ENCODE data around the gene NIPAL1. TPM values are rescaled to one million over a fixed set of nuclear protein-coding genes. Genes with fewer than 3 reads are reported as not detected.
"Not testable (repeated sequence)": the region's sequence is repeated elsewhere in the genome, so short reads cannot be mapped to it uniquely, and the experiment has no call there.

Gene NIPAL1
- total RNA-seq (1 to 10 TPM in 1 of 2 experiments, under 1 TPM in 1; 0.55 to 1.1 TPM), polyA plus RNA-seq (0.61 TPM)

DNA sequence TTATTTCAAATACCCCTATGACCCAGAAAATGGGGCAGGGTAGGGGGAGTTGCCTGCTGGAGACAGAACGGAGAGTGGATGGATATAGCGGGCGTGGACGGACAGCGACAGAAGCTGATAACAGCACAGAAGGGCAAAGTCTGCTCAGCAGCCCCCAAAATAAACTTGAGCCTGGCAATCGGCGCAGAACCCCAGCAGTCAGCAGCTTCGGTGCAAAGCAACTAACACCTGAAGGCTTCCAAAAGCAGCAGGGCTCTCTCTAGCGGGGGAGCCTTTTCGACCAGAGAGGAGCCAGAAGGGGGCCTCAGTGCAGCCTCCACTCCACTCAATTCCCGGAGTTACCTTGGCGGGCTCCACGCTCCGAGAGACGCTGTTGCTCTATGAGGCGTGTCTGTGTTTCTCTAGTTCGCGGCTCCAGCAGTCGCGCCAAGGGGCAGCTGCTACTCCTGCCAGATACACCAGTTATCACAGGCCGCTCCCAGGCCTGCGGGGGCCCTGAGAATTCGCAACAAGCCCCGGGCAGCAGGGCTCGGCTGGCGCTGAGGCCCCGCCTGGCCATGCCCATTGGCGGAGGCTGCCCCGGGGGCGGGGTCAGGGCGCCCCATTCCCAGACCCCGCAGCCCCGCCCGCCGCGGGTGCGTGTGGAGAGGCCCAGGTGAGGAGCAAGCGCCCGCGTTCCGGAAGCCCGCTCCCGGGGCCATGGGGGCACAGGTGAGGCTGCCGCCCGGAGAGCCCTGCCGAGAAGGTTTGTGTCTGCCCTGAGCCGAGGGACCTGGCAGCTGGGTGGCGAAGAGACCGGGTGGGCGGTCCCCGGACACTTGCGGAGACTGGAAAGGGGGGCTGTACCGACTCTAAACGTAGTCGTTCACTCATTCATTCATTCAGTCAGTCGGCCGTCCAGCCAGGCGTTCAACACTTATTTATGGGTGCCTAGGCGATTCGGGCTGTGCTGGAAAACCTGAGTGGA, at the start of gene NIPAL1, which contains the start of gene CNGA1:
Gene NIPAL1 (plus strand): TSS at position 632 of the 967 bp plus-strand sequence. CDS start 68 bp downstream, at position 700.
Gene CNGA1 (minus strand): TSS at position 541 of the 967 bp plus-strand sequence. CDS start 63,992 bp downstream, outside the sequence.
- POLR2A ChIA-PET = no interaction called here
- DNase-seq = peak; percentile 49 to 78 (median 71)
- CTCF ChIA-PET = interaction anchor here (1.2 kb wide), 1 partner anchor 70 kb away, joined by 3 read pairs; no protein-coding TSS in a partner anchor
- Histone ChIP-seq H3K4me3 (ENCODE audit: low read length) (peak within 1 kb of the TSS; percentile 45), H3K27me3 (ENCODE audit: insufficient read depth, low read length, poor library complexity, severe bottlenecking) (no peaks in the 10 kb centered on the region), H3K9me3 (ENCODE audit: low read length) (no peaks in the 10 kb centered on the region), H3K36me3 (ENCODE audit: insufficient read depth, low read length) (no peaks in the 10 kb centered on the region), H3K4me1 (ENCODE audit: insufficient read depth, low read length) (peaks cover 11% of the 10 kb centered on the region), H3K27ac (ENCODE audit: low read depth, low read length) (no peak within 1 kb of the TSS)
- Mint-ChIP-seq H3K4me3 (peak within 1 kb of the TSS; percentile 85 to 91 (median 87)), H3K4me1 (peaks cover 11 to 16% (median 12%) of the 10 kb centered on the region in 3 donors), H3K27me3 (peaks cover 6 to 24% of the 10 kb centered on the region in 2 donors), H3K36me3 (no peaks in the 10 kb centered on the region), H3K9me3 (no peaks in the 10 kb centered on the region), H3K27ac (peak within 1 kb of the TSS in 4 of 8 donors; percentile 30 to 48 (median 40))

DNA sequence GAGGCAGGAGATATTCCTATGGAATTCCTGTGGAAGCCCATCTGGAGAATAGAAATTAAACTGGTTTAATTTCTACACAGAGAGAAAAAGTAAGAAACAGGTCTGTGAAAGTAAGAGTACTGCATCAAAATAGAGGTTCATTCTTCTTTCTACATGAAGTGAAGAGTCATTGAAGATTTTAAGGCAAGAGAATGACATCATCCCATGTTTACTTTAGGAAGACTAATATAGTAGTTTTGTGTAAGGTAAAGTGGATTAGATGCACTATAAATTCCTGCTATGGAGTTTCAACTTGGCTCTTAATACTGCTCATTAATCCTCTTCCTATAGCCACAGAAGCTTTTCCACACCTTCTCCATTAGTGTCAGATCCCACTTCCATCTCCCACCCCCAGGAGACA, 47.7 kb upstream of the NIPAL1 start:
- H3K9me3 ChIP-seq (ENCODE audit: low read length) = no peaks in the 10 kb centered on the region
- no peaks in the 10 kb centered on the region for H3K36me3 ChIP-seq (ENCODE audit: insufficient read depth, low read length)
- Mint-ChIP-seq H3K36me3 (no peaks in the 10 kb centered on the region), H3K4me3 (no peak overlapping the region), H3K9me3 (no peaks in the 10 kb centered on the region), H3K4me1 (no peaks in the 10 kb centered on the region), H3K27me3 (peaks cover 3 to 24% of the 10 kb centered on the region in 2 donors), H3K27ac (no peak overlapping the region)
- ChIA-PET POLR2A (no interaction called here), CTCF (no interaction called here)
- DNase-seq = no peak
- H3K4me3 ChIP-seq (ENCODE audit: low read length) = no peak overlapping the region
- H3K4me1 ChIP-seq (ENCODE audit: insufficient read depth, low read length) = no peaks in the 10 kb centered on the region
- H3K27ac ChIP-seq (ENCODE audit: low read depth, low read length) = no peak overlapping the region
- no peaks in the 10 kb centered on the region for H3K27me3 ChIP-seq (ENCODE audit: insufficient read depth, low read length, poor library complexity, severe bottlenecking)

GRCh38 chr4:47972181-47972580, 44.4 kb upstream of the NIPAL1 start:
- H3K27me3 Mint-ChIP-seq = peaks cover 3 to 21% of the 10 kb centered on the region in 2 donors
- no peak overlapping the region for H3K27ac Mint-ChIP-seq
- H3K36me3 ChIP-seq (ENCODE audit: insufficient read depth, low read length) = no peaks in the 10 kb centered on the region
- no peak overlapping the region for H3K4me3 ChIP-seq (ENCODE audit: low read length)
- H3K27ac ChIP-seq (ENCODE audit: low read depth, low read length) = no peak overlapping the region
- no peaks in the 10 kb centered on the region for H3K4me1 ChIP-seq (ENCODE audit: insufficient read depth, low read length)
- no peaks in the 10 kb centered on the region for H3K36me3 Mint-ChIP-seq
- H3K4me3 Mint-ChIP-seq = no peak overlapping the region
- H3K4me1 Mint-ChIP-seq = no peaks in the 10 kb centered on the region
- ChIA-PET POLR2A (no interaction called here), CTCF (no interaction called here)
- no peaks in the 10 kb centered on the region for H3K9me3 ChIP-seq (ENCODE audit: low read length)
- no peak for DNase-seq
- no peaks in the 10 kb centered on the region for H3K9me3 Mint-ChIP-seq
- no peaks in the 10 kb centered on the region for H3K27me3 ChIP-seq (ENCODE audit: insufficient read depth, low read length, poor library complexity, severe bottlenecking)

DNA sequence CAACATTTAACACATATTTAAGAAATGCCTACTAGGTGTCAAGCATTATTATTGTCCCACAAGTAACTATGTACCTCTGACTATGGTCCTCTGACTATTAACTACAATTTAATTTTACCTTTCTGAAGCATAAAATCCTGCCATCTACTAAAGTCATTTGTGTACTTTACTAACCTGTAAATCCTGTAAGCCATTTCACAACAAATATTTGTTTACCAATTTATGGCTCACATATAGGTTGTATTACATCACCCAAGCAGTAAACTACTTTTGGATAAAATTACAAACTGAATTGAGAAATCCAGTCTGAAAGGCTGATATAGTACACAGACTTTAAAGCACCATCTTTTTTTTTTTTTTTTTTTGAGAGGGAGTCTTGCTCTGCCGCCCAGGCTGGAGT, 43.9 kb upstream of the NIPAL1 start:
- Histone ChIP-seq H3K36me3 (ENCODE audit: insufficient read depth, low read length) (no peaks in the 10 kb centered on the region), H3K9me3 (ENCODE audit: low read length) (no peaks in the 10 kb centered on the region), H3K27me3 (ENCODE audit: insufficient read depth, low read length, poor library complexity, severe bottlenecking) (no peaks in the 10 kb centered on the region), H3K4me1 (ENCODE audit: insufficient read depth, low read length) (no peaks in the 10 kb centered on the region), H3K4me3 (ENCODE audit: low read length) (no peak overlapping the region), H3K27ac (ENCODE audit: low read depth, low read length) (no peak overlapping the region)
- H3K4me1 Mint-ChIP-seq = no peaks in the 10 kb centered on the region
- CTCF ChIA-PET = no interaction called here
- no peak overlapping the region for H3K27ac Mint-ChIP-seq
- POLR2A ChIA-PET = no interaction called here
- no peaks in the 10 kb centered on the region for H3K9me3 Mint-ChIP-seq
- no peak overlapping the region for H3K4me3 Mint-ChIP-seq
- DNase-seq = no peak
- H3K27me3 Mint-ChIP-seq = peaks cover 3 to 21% of the 10 kb centered on the region in 2 donors
- H3K36me3 Mint-ChIP-seq = no peaks in the 10 kb centered on the region

DNA sequence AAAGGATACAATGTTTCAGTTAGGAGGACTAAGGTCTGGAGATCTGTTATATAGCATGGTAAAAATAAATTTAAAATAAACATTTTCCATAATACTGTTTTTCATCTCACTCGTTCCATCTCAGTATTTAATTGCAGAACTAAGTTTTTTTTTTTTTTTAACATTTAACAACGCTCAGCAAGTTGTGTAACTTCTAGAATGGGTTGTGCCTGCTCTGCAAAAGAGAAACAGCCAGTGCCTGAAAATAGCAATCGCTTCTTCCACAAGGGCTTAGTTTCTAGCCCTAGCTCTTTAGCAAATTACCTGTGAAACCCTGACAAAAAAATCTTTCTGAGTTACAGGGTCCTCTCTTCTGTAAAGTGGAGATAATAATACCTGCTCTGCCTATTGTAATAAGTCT, 42.0 kb upstream of the NIPAL1 start:
- Mint-ChIP-seq H3K9me3 (no peaks in the 10 kb centered on the region), H3K36me3 (no peaks in the 10 kb centered on the region), H3K27me3 (peaks cover 0 to 15% of the 10 kb centered on the region in 2 donors), H3K4me3 (no peak overlapping the region), H3K4me1 (no peaks in the 10 kb centered on the region), H3K27ac (no peak overlapping the region)
- no peak for DNase-seq
- no peaks in the 10 kb centered on the region for H3K9me3 ChIP-seq (ENCODE audit: low read length)
- POLR2A ChIA-PET = no interaction called here
- no peaks in the 10 kb centered on the region for H3K4me1 ChIP-seq (ENCODE audit: insufficient read depth, low read length)
- no peaks in the 10 kb centered on the region for H3K27me3 ChIP-seq (ENCODE audit: insufficient read depth, low read length, poor library complexity, severe bottlenecking)
- CTCF ChIA-PET = no interaction called here
- no peak overlapping the region for H3K4me3 ChIP-seq (ENCODE audit: low read length)
- H3K36me3 ChIP-seq (ENCODE audit: insufficient read depth, low read length) = no peaks in the 10 kb centered on the region
- no peak overlapping the region for H3K27ac ChIP-seq (ENCODE audit: low read depth, low read length)

- Histone ChIP-seq H3K27ac (ENCODE audit: low read depth, low read length) (no peak overlapping the region), H3K36me3 (ENCODE audit: insufficient read depth, low read length) (no peaks in the 10 kb centered on the region), H3K27me3 (ENCODE audit: insufficient read depth, low read length, poor library complexity, severe bottlenecking) (no peaks in the 10 kb centered on the region), H3K4me1 (ENCODE audit: insufficient read depth, low read length) (no peaks in the 10 kb centered on the region), H3K9me3 (ENCODE audit: low read length) (no peaks in the 10 kb centered on the region), H3K4me3 (ENCODE audit: low read length) (no peak overlapping the region)
- CTCF ChIA-PET = no interaction called here
- H3K27me3 Mint-ChIP-seq = peaks cover 7 to 9% of the 10 kb centered on the region in 2 donors
- H3K36me3 Mint-ChIP-seq = peaks cover 0 to 14% (median 2%) of the 10 kb centered on the region in 3 donors
- peaks cover 6 to 9% (median 6%) of the 10 kb centered on the region in 3 donors for H3K4me1 Mint-ChIP-seq
- DNase-seq = no peak
- no peak overlapping the region for H3K4me3 Mint-ChIP-seq
- POLR2A ChIA-PET = no interaction called here
- no peak overlapping the region for H3K27ac Mint-ChIP-seq
- H3K9me3 Mint-ChIP-seq = peaks cover 15 to 33% (median 27%) of the 10 kb centered on the region in 5 donors
Observed at GRCh38 chr4:47990145-47990544, 26.4 kb upstream of the NIPAL1 start.

- H3K36me3 Mint-ChIP-seq = peaks cover 0 to 14% (median 2%) of the 10 kb centered on the region in 3 donors
- H3K27me3 ChIP-seq (ENCODE audit: insufficient read depth, low read length, poor library complexity, severe bottlenecking); H3K9me3 ChIP-seq (ENCODE audit: low read length); H3K4me3 Mint-ChIP-seq; H3K4me1 Mint-ChIP-seq; H3K4me1 ChIP-seq (ENCODE audit: insufficient read depth, low read length); H3K36me3 ChIP-seq (ENCODE audit: insufficient read depth, low read length); H3K4me3 ChIP-seq (ENCODE audit: low read length); H3K27ac Mint-ChIP-seq; H3K27me3 Mint-ChIP-seq; CTCF ChIA-PET; H3K27ac ChIP-seq (ENCODE audit: low read depth, low read length); POLR2A ChIA-PET; DNase-seq: not testable (repeated sequence)
- peaks cover 15 to 33% (median 27%) of the 10 kb centered on the region in 5 donors for H3K9me3 Mint-ChIP-seq
Observed at GRCh38 chr4:47992475-47992874, 24.1 kb upstream of the NIPAL1 start.

DNA sequence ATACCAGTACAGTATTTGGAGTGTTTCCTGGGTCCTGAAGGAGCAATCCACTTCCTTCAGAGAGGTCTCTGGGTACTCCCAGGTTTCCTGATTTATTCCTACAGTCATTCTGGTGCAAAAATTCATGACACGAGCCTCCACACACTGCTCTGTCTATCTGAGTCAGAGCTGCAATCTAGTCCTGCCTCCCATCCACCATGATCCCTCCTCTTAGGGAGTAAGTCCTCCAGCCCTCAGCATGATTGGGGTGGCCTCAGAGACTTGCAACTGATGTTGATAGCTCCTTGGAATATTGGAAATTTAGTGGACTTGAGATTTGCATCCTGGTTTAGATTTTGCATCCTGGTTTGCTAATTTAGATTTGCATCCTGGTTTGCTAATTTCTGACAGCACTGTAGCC, 20.6 kb upstream of the NIPAL1 start:
- no peak for DNase-seq
- CTCF ChIA-PET = interaction anchor here (0.6 kb wide), 1 partner anchor 38 kb away, joined by 3 read pairs; no protein-coding TSS in a partner anchor
- Histone ChIP-seq H3K27ac (ENCODE audit: low read depth, low read length) (no peak overlapping the region), H3K36me3 (ENCODE audit: insufficient read depth, low read length) (no peaks in the 10 kb centered on the region), H3K27me3 (ENCODE audit: insufficient read depth, low read length, poor library complexity, severe bottlenecking) (no peaks in the 10 kb centered on the region), H3K9me3 (ENCODE audit: low read length) (no peaks in the 10 kb centered on the region), H3K4me3 (ENCODE audit: low read length) (no peak overlapping the region), H3K4me1 (ENCODE audit: insufficient read depth, low read length) (no peaks in the 10 kb centered on the region)
- POLR2A ChIA-PET = no interaction called here
- no peak overlapping the region for H3K27ac Mint-ChIP-seq
- no peak overlapping the region for H3K4me3 Mint-ChIP-seq
- H3K9me3 Mint-ChIP-seq = peaks cover 6 to 26% (median 23%) of the 10 kb centered on the region in 5 donors
- peaks cover 0 to 23% (median 0%) of the 10 kb centered on the region in 3 donors for H3K36me3 Mint-ChIP-seq
- H3K27me3 Mint-ChIP-seq = peaks cover 8 to 18% of the 10 kb centered on the region in 2 donors
- peaks cover 6 to 9% (median 6%) of the 10 kb centered on the region in 3 donors for H3K4me1 Mint-ChIP-seq
